ENCODE measurements around the gene SMARCAD1.

The SMARCAD1 gene

GRCh38 chr4:94207469-94208224, at the start of gene SMARCAD1:
TSS of gene SMARCAD1 (plus strand) at chr4:94207865. CDS start at chr4:94208395, 530 bp downstream.
- peak; percentile 88 to 89 for DNase-seq

GRCh38 chr4:94158883-94159282, 48.8 kb upstream of the SMARCAD1 start:
- DNase-seq: no peak

- DNase-seq: no peak
Measured at GRCh38 chr4:94159790-94160189, 47.9 kb upstream of the SMARCAD1 start.

GRCh38 chr4:94160774-94161173, 46.9 kb upstream of the SMARCAD1 start:
- no peak for DNase-seq

GRCh38 chr4:94165256-94165655, 42.4 kb upstream of the SMARCAD1 start:
- no peak for DNase-seq

GRCh38 chr4:94168321-94168720, 39.3 kb upstream of the SMARCAD1 start:
- DNase-seq: no peak

GRCh38 chr4:94169803-94170372, 37.8 kb upstream of the SMARCAD1 start:
- DNase-seq: no peak

- no peak for DNase-seq
Measured at GRCh38 chr4:94171616-94172015, 36.0 kb upstream of the SMARCAD1 start.

- no peak for DNase-seq
Measured at GRCh38 chr4:94175553-94176261, 32.0 kb upstream of the SMARCAD1 start.

GRCh38 chr4:94177822-94178221, 29.8 kb upstream of the SMARCAD1 start:
- no peak for DNase-seq

- DNase-seq: no peak
Measured at GRCh38 chr4:94181815-94182214, 25.9 kb upstream of the SMARCAD1 start.

GRCh38 chr4:94202769-94203168, 4.9 kb upstream of the SMARCAD1 start:
- DNase-seq: no peak

GRCh38 chr4:94208266-94208665, 601 bp downstream of the SMARCAD1 start:
- DNase-seq: no peak

GRCh38 chr4:94208918-94209317, 1.3 kb downstream of the SMARCAD1 start:
- no peak for DNase-seq

GRCh38 chr4:94211861-94212260, 4.2 kb downstream of the SMARCAD1 start:
- DNase-seq: no peak

- no peak for DNase-seq
Measured at GRCh38 chr4:94214703-94215319, 7.1 kb downstream of the SMARCAD1 start.

- DNase-seq: no peak
Measured at GRCh38 chr4:94216394-94216793, 8.7 kb downstream of the SMARCAD1 start.

GRCh38 chr4:94219402-94219801, 11.7 kb downstream of the SMARCAD1 start:
- DNase-seq: no peak

- DNase-seq: no peak
Measured at GRCh38 chr4:94221916-94222315, 14.3 kb downstream of the SMARCAD1 start.

- no peak for DNase-seq
Measured at GRCh38 chr4:94225449-94225848, 17.8 kb downstream of the SMARCAD1 start.

- DNase-seq: no peak
Measured at GRCh38 chr4:94226763-94227162, 19.1 kb downstream of the SMARCAD1 start.

GRCh38 chr4:94228493-94229216, 21.0 kb downstream of the SMARCAD1 start:
- DNase-seq: no peak

- DNase-seq: no peak
Measured at GRCh38 chr4:94232519-94232918, 24.9 kb downstream of the SMARCAD1 start.

Data from stimulated activated CD4-positive, alpha-beta T cell treated with anti-CD3 and anti-CD28 coated beads, Interleukin-2, amount 100 ng/mL, for 24 hours (primary cell).